Ammon's horn (tissue), 1 donor: ENCODE measurements around the gene BCAR3.
"Not testable (repeated sequence)": the region's sequence is repeated elsewhere in the genome, so short reads cannot be mapped to it uniquely, and the experiment has no call there.

Experiments
- DNase-seq: peaks from one replicate; pipeline ENCODE4 v3.0.0-alpha.2; 2016; ENCODE audit warnings: low spot score

BCAR3 gene

DNA sequence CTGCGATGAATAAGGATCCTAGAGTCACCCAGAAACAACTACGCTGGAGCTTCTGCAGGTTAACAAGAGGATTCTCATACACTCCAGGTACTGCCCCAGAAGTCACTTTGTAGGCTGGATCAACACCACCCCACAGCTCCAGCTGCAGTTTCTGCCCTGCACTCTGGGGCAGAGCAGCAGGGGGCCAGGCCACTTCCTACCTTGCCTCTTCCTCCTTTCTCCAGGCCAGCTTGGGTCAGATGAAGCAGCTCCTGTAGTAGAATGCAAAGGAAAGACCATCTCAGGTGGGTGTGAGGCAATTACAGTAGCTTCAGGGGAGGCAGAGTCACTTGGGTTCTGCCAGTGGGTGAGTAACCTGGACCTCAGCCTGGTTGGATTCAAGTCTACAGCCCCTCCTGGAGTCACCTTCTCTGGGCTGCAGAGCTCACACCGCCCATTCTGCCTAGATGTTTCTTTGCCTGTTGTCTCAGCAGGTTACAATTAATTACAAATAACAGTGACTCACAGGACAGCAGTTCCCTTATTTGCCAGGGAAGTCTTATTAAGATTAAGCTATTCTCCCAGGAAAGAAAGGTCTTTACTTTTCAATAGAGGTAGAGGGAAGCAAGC is 24.4 kb upstream of the BCAR3 start:
- no peak for DNase-seq

DNA sequence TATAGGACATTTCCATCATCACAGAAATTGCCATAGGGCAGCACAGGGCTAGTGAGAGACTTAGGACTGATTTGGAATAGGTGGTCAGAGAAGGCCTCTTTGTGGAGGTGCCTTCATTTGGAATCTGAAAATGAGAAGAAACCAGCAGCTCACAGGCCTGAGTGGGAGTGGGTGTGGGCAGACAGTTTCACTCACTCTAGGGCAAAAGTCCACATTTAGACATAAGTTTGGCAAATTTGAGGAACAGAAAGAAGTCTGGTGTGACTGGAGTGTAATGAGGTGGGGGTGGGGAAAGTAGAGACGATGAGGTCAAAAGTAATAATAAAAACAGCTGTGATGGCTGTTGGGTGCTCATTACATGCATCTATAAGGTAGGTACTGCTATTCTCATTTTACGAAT is 22.4 kb upstream of the BCAR3 start:
- DNase-seq = peak; percentile 42

DNA sequence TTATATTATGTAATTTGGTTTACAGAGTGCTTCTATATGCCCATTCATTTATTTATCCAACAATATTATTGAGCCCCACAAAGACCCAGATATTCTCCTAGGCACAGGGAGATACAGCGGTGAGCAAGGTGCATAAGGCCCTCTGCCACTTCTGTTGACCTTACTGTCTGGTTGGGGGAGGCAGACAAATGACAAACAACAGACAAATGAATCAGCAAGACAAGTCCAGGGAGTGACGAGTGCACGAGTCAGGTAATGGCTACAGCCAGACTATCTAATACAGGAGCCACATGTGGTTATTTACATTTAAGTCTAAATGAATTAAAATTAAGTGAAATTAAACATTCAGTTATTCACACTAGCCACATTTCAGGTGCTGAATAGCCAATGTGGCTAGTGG is 22.0 kb upstream of the BCAR3 start:
- DNase-seq = no peak

DNA sequence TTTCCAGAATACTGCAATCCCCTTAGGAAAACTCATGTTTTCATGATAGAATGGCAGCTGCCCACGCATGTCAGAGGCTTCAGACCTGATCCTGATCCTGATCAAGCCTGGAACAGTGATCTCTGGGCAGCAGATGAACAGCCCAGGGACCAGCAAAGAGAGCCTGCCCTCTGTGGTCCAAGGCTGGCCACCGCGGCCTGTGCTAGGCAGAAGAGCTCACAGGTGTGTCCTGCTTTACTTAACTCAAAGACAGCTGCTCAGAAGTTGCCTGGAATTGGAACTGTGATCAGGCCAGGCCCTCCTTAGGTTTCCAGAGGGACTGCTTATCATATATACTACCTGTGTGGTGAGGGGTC is 21.2 kb upstream of the BCAR3 start:
- DNase-seq = no peak

DNA sequence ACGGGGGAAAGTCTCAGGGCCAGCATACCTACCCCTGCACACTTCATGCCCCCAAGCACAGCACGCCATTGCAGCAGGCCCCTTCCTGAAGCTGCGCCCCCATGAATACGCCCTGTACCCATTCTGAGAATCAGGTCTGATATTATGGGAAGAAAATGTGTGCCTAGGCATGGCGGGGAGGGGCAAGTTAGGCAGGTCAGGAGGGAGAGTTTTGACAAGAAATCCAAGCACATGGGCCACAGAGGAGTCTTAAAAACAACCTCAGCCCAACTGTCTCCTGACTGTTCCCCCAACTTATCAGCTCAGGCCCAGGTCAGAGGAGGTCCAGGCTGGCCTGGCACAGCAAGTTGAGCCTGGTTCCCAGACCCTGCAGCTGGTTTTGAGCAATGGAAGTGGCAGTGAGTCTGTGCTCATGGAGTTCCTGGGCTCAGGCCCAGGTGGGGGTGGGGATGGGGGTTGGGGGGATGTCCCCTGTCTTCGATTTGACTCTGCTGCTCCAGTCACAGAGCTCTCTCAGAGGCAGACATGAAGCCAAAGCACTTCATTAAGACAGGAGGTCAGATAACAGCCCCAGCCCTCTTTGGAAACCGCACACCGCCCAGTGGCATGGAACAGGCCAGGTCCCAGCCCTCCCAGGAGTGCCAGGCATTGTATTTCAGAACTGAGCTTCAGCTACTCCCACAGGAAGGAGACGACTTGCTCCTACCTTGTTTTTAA is 20.6 kb upstream of the BCAR3 start:
- DNase-seq = no peak

DNA sequence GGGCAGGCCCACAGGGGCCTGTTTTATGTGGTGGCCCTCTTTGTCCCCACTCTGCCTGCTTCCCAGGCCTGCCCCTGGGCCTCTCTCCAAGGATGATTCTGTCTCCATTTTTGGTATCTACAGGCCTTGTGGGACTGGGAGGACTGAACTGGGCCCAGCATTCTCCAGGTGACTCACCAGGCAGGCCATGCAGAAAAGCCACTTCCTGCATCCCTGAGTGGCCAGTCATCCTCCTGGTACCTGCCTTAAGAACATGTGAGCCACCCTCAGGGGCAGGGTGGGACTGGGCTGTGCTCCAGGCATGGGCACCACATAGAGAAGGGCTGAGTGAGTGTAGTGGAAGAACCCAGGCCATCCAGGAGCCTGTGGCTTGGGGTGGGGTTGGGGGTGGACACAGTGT is 20.0 kb upstream of the BCAR3 start:
- DNase-seq = no peak

DNA sequence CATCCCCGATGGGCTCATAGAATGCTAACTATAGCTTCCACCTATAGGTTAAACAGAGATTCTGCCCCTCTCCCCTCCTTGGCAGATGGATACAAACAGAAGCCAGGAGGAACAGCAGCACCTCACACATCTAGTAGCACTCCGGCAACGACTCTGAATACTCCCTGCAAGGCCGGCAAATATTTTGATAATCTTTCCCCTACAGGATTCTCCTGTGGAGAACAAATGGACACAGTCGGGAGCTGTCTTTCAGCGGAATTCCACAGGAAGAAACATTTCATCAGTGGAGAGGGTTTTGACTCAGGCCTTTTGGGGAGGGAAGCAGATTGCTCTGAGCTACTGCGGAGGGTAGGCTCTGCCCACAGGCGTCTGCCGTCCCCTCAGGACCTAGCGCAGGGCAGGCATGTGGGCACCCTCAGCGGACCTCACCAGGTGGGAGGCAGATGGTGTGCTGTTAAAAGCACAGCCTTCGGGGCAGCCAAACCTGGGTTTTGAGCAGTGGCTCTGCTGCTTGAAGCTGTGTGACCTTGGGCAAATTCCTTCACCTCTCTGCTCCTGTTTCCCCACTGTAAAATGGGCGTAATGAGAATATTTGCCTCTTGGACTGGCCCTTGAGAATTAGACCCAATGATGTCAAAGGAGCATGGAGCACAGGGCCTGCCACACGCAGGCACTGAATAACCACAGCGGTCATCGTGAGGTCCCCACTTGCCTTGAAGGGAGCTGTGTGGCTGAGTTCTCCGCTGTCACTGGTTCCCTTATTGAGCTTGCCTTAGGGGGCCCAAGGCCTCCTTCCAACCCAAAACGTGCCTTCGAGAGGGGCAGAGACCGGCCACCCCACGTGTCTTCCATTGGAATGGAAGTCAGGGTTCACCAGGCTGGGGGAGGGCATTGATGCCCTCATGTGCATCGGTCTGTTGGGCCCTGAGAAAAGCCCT is 19.2 kb upstream of the BCAR3 start:
- DNase-seq = no peak

DNA sequence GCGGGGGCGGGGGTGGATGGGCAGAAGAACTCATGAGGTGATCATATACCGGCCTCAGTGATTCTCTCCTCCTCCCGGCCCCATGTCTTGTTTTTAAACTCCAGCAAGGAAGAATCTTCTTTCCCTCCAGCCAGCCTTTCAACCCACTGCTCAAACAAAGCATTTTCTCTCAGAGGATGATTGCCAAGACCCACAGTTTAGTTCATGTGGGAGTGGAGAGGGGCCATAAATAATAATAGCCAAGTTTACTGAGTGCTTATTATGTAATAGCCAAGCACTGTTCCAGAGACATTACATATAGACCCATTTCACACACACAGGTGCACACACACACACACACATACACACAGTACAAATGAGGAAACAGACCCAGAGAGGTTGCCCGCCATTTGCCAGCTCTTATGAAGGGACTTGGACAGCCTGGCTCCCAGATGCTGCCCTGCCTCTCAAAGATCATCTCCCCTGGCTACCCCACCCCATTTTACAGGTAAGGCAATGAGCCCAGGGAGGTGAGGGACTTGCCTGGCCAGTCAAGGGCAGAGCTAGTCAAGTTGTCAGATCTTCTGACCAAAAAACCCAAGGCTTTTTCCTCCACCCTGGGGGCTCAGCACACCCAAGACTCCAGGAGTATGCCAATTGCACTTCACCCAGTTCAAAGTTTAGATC is 18.0 kb upstream of the BCAR3 start:
- DNase-seq = no peak

DNA sequence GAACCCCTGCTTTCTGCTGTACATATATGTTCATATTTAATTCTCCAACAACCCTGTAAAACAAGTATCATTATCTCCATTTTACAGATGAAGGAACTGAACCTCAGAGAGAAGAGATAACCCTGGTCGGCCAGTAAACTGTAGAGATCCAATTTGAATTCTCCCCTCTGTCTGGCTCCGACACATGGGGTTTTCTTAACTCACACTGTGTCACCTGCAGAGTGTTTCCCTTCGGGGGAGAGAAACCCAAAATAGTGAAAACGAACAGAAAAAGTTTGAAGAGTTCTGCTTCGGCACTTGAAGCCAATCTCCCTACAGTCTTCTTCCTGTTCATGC is 17.4 kb upstream of the BCAR3 start:
- DNase-seq = no peak

DNA sequence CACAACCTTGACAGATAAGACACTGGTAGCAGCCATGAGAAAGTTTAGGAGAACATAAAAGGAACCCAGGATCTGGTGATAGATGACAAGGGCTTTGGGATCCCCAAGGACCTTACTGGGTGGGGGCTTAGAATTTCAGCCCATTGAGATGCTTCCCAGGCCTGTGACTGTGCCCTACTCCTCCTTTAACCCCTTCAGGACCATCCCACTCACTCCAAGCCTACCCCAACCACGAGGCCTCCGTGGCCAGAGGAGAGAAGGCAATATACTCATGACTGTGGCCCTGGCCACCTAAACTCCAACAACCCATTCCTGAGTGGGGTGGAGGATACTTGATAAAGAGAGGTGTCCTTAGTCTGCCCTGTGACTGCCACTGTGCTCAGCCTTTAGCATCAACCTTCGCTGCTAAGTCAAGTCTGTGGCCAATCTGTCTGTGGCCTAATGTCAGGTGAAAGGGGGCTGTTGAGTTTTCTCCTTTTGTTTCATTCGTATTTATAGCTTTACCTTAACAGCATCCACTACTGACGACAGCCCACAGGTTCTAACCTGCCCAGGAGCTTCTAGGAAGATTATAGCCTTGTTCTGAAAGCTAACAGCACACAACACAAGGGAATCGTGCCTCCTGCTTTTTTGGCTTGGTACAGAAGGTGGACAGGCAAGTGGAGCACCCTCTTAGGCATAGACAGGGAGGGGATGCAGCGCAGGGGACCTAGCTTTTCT is 16.9 kb upstream of the BCAR3 start:
- DNase-seq = no peak

DNA sequence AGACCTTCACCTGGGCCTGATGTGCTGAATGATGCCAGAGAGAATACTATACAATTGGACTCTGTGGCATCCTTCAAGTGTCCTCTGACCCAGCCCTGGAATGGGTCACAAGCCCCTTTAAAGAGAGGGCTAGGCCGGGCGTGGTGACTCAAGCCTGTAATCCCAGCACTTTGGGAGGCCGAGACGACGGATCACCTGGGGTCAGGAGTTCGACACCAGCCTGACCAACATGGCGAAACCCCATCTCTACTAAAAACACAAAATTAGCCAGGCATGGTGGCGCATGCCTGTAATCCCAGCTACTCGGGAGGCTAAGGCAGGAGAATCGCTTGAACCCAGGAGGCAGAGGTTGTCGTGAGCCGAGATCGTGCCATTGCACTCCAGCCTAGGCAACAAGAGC is 15.9 kb upstream of the BCAR3 start:
- DNase-seq = not testable (repeated sequence)

DNA sequence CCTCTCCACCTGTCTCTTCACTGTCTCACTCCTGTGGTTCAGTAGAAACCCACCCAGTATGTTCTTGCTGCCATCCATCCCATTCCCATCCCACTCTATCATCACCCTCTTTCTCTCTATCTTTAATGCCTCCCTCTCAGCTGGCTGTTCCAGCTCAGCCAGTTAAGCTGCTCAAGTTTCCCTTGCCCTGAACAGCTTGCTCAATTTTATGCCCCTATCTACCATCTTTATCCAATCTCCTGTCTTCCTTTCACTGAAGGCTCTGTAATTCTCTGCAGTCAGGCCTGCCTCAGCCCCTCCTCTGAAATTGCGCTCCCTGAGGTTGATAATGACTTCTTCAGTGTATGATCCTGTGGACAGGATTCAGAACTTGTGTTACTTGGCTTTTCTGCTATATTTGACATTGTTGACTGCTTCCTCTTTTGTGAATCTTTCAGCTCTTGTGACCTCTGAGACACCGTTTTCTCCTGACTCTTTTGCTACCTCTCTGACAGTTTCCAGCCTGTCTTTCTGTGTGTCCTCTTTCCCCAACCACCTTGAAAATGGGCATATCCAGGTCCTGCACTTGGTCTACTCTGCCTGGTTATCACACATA is 13.9 kb upstream of the BCAR3 start:
- no peak for DNase-seq

DNA sequence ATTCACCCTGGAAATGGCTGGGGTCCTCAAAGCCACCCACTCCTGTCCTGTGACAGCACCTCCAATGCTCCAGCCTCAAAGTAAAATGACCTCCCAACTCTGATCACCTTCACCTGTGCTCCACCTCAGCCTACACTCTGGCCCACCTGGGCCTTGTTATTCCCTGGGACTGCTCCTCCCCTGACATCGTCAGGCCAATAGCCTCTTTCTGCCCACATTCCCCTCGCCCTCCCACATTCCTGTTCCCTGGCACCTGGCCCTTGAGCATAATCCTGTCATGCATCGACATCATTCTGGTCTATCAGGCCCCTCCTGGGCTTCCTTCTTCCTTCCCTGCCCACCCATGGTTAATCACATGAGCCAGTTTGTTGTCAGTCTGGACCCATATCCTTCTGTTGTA is 13.2 kb upstream of the BCAR3 start:
- DNase-seq = no peak

DNA sequence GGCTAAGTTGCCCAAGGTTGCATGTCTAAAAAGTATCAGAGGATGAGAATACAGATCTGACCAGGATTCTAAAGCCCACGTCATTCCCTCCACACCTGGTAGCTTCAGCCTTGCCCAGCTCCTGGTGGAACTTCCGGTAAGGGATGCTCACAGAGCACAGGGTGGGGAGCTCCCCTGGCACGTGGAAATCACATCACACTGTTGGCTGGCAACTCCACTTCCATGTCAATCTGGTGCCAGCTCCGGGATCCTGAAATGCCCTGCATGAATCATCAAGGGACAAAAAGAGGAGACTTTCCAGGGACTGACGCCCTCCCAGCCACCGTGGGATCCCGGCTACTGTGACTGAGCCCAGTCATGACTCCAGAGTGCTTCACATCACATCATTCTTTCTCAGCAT is 12.4 kb upstream of the BCAR3 start:
- no peak for DNase-seq

DNA sequence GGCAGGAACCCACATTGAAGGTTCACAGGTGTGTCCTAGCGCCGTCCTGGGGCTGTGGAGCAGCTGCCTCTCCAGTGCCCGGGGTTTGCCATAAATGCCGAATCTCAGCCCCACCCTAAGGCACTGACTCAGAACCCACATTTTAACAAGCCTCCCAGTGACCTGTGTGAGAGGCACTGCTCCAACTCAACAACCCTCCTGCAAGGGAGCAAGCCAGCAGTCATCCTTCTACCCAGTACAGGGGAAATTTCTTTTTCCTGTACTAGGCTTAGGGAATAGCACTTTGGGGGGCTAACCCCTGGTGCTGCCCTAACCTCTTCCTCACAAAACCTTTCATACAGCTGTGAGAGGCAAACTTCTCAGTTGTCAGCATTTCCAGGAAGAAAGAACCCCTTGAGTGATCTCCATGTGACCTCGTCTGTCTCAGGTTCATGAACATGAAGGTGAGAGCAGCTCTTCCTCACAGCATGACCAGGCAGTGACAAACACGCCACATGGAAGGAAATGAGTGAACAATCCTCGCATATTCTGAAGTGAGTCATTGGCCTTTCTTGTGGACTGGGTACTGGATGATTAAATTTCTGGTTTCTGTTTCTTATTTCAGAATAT is 11.4 kb upstream of the BCAR3 start:
- DNase-seq = no peak

DNA sequence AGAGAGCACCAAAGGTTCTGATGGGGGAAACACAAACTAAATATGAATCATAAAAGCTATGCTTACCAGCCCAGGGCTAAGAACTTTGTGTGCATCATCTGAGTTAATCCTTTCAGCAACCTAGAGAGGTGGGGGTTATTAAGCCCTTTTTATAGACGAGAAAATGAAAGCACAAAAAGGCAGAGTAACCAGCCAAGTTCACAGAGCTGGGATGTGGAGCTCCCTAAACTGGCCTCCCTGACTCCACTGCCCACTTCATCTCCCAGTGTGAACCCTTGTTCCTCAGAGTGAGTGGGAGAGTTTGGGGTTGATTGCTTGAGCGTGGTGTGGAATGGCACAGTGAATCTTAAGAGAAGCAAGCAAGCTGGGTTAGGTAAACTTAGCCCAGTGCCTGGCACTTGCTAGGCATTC is 10.8 kb upstream of the BCAR3 start:
- DNase-seq = no peak

DNA sequence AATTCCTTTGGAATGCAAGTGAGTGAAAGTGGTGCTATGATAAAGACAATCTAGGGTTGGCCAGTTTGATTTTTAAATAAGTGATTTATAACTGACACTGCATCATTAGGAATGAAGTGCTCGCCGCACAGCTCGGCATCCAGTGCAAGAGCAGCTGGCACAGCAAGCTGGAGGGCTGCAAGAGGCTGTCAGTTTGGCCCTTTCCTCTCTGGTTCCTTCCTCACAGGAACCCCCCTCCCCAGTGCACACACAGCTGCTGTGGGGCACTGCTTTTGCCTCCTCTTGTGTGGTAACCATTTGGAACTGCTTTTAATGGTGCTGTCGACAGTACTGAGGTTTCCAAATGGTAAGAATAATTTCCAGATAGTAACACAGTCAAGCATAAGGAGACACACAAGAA is 10.4 kb upstream of the BCAR3 start:
- DNase-seq = no peak

DNA sequence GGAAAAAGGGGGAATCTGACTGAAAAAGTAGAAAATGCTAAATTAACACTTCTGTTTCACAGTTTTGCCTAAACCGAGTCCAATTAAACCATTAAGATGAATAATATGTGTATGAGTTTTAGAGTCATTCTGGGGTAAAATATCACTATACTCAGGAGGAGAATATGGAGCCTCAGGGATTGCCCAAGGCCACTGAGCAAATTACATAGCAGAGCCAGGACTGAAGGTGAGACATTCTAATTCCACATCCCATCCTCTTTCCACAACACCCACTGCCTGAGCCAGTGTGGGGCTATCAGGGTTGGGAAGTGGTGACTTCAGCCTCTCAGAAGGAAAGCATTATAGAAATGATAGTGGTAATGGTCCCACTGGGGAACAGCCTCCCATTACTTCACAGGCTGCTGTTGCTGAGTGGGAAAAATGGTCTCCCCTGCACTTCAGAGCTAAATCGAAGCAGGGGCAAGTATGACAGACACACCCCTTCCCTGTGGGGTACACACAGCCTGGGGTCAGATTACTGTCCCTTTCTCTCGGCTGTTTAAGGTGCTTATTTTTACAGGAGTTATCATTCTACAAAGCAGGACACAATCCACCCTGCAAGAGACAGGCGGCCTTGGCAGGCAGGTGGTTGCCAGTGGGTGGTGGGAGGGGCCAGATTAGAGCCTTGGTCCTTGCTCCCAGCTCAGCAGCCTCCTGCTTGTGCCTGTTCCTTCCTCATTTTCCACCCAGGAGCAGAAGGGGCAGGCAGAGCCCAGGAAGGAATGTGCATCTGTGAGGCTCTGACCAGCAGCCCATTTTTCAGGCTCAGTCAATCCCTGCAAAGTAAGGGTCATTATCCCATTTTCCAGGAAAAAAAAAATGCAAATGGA is 9.5 kb upstream of the BCAR3 start:
- DNase-seq = no peak

DNA sequence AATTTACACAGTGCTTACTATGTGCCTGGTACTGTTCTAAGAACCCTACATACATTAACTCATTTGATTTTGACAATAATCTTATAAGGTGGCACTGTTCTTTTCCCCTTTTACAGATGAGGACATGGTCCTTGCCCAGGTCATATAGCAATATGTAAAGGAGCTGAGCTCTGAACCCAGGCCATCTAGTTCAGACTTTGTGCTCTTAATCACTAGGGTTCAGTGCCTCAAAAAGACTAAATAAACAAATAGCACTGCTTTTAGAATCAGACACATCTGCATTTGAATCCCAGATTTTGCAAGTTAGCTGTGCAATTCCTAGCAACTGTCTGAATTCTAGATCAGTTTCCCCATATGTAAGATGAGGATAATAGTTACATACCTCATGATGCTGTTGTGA is 8.7 kb upstream of the BCAR3 start:
- DNase-seq = no peak

DNA sequence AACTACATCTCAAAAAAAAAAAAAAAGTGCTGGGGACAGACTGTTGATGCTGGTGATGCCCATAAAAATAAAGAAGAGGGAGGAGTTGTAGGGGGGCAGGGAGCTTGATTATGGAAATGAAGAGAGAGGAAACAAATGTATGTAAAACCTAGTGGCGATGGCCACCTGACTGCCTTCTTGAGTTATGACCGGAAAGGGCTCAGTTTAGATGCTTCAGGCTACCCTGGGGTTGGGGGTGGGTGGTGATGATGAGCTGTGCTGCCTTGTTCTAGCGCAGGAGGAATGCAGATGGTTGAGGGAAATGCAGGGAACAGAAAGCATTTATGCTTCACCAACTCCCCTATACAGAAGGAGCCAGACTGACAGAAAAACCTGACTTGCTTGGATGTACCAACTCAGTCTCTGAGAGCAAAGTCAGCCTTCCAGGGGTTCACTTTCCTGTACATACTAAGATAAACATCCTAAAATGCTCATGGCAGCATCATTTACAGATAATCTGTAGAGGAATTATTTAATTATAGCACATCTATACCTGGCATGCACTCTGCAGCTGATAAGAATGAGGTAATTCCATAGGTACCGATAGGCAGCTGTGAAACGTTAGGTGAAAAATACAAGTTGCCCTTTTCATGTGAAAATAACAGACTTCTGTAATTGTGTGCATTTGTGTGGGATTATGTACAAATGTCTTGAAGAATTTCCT is 8.0 kb upstream of the BCAR3 start:
- no peak for DNase-seq
